GM18870 (cell line): ENCODE measurements around the gene TMEM181.
A peak's percentile ranks its signal among the peaks of the same experiment; 100 is the strongest.
"Not testable (repeated sequence)": the region's sequence is repeated elsewhere in the genome, so short reads cannot be mapped to it uniquely, and the experiment has no call there.

Experiments
- ATAC-seq: cut with Tn5 transposase; IDR thresholded peaks from one replicate; pipeline ENCODE4 v1.9.1; 2021; ENCODE audit warnings: moderate library complexity; ENCODE audit not compliant: unreplicated experiment

TMEM181 gene

DNA sequence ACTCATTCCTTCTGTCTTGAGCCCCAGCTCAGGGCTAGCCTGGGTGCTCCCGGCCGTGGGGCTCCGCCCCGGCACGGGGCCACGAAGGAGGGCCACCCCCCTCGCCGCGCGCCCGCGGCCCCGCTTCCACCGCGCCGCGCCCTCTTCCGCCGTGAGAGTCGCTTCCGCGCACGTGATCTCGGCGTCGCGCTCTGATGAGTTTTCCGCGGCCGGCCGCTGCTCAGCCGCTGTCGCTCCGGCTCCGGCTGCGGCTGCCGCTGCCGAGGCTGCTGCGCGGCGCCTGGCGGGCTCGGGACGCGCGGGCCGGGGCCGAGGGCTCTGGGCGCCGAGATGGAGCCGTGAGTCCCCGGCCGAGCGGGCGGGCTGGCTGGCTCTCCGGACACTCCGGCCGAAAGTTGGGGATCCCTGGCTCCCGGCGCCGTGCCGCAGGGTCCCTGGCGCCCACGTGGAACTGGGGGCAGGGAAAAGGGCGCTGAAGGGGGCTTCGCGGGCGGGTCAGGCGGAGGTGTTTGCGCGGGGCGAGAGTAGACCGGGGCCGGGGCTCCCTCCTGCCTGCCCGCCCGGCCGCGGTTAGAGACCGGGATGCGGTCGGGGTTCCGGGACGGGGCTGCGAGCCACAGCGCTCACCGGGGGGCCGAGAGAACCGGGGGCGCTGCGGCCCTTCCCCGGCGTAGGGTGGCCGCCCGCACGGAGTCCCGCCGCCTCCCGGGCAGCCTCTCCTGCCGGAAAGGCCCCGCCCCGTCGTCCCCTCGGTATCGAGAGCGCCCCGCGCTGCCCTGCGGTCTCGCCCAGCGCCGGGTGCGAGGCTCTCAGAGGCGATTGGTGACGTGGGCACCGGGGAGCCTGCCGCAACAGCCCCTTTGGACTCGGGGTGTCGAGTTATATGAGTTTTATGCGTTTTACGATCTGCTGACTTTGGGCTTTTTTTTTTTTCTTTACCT, at the start of gene TMEM181:
Gene TMEM181, plus strand, starts transcription at position 197 of the 941 bp plus-strand sequence. Its CDS starts 134 bp downstream, at position 331.
- peak; percentile 52 for ATAC-seq

DNA sequence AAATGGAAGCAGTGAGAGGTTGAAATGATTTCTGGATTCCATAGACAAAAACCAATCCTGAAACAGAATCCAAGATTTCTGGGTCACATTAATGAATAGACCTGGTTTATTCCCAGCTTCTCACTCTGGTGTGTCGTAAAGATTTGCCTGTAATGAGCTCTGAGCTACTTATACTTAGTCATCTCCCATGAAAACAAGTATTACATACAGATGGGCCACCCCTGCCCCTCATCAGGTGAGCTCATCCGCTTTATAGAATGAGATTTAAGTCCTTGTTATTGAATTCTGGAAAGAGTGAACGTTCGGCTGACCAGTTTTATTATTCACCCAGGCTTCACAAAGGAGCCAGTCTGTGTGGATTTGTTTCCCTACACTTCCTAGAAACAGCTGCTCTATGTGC, 47.1 kb upstream of the TMEM181 start:
- ATAC-seq, result no peak

GRCh38 chr6:158514176-158514575, 45.7 kb upstream of the TMEM181 start:
- ATAC-seq, result no peak

- no peak for ATAC-seq
Measured at GRCh38 chr6:158514991-158515390, 44.9 kb upstream of the TMEM181 start.

- no peak for ATAC-seq
Measured at GRCh38 chr6:158516098-158516497, 43.8 kb upstream of the TMEM181 start.

DNA sequence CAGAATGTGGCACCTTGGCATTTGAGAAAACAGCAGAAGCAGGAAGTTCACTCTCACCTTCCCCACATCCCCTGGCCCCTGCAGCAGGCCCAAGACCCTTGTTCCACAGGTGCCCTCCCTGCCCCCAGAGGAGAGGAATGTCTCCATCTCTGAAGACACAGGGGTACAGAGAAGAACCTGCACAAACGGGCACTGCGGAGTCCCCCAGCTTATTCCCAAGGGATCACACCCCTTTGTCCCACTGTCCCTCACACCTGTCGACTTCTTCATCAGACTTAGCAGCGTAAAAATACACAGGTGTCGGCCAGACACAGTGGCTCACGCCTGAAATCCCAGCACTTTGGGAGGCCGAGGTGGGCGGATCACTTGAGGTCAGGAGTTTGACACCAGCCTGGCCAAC, 42.9 kb upstream of the TMEM181 start:
- ATAC-seq, result no peak

GRCh38 chr6:158517581-158517980, 42.3 kb upstream of the TMEM181 start:
- peak; percentile 41 for ATAC-seq

GRCh38 chr6:158518191-158519127, 41.4 kb upstream of the TMEM181 start:
- ATAC-seq, result peak; percentile 72

DNA sequence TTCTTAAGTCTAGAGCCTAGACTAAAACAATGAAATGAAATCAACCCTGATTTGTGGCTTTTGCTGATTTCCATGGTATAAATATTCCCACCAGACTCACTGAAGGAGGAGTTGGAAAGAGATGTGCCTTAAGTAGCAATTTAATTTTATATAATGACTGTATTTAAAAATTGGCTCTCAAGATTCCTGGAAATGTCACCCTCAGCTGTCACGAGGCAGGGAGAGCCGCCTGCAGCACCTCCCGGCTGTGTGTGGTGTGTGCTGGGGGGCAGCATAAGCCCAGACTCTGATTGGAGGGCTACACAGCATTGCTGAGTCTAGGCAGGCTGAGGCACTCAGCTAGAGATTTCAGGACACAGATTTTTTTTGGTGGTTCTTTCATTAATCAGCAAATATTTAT, 40.6 kb upstream of the TMEM181 start:
- no peak for ATAC-seq

GRCh38 chr6:158519761-158520160, 40.1 kb upstream of the TMEM181 start:
- ATAC-seq, result no peak

- ATAC-seq, result not testable (repeated sequence)
Measured at GRCh38 chr6:158520975-158521374, 38.9 kb upstream of the TMEM181 start.

DNA sequence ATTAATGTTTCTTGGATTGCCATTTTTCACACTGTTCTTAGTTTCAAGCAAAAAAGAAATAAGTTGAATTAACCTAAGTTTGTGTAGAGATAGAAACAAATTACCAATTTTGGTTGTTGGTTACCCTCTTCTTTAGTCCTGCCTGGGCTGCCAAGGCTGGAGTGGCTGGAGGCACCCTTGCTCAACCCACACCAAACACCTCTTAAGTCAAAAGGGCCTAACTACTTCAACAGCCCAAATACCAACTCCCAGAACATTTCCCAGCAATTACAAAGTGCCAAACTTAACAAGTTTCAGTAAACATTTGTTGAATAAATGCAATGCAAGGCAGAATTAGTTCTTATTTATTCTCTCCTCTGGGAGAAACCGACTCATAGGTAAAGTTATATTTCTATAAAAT, 38.1 kb upstream of the TMEM181 start:
- ATAC-seq, result no peak

DNA sequence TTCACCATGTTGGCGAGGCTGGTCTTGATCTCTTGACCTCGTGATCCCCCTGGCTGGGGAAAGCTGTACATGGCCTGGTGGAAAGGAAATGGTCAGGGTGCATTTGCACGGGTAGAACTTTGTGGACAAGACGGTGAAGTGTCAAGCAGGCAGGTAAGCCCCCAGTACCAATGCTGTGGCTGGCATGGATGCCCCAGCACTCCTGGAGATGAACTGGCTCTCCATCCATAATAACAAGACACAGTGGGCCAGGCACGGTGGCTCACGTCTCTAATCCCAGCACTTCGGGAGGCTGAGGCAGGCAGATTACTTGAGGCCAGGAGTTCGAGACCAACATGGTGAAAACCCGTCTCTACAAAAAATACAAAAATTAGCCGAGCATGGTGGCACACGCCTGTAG, 37.3 kb upstream of the TMEM181 start:
- ATAC-seq, result no peak

GRCh38 chr6:158524311-158524710, 35.6 kb upstream of the TMEM181 start:
- no peak for ATAC-seq

DNA sequence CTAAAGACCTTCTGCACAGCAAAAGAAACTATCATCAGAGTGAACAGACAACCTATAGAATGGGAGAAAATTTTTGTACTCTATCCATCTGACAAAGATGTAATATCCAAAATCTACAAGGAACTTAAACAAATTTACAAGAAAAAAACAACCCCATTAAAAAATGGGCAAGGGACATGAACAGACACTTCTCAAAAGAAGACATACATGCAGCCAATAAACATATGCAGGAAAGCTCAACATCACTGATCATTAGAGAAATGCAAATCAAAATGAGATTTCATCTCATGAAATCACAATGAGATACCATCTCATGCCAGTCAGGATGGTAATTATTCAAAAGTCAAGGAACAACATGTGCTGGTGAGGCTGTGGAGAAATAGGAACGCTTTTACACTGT, 32.0 kb upstream of the TMEM181 start:
- ATAC-seq, result not testable (repeated sequence)

- no peak for ATAC-seq
Measured at GRCh38 chr6:158528826-158529225, 31.1 kb upstream of the TMEM181 start.

DNA sequence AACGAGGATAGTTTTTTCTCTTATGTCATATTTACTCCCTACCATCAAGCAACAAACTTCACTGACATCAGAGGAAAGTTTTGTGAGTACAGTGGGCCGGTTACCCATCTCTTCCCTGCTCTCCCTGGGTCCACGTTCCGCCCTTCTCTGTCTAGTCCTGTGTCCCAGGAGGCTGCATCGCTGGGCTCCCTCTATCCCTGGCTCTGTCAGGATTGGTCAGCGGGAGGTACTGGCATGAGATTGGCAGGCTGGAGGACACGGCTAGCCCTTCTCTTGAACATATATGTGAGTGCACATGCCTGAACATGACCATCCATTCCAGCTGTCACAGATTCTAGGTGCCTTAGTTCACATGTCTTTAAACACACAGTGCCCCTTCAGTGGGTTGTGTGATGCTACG, 30.3 kb upstream of the TMEM181 start:
- ATAC-seq, result no peak

GRCh38 chr6:158531566-158531965, 28.3 kb upstream of the TMEM181 start:
- ATAC-seq, result no peak

- ATAC-seq, result no peak
Measured at GRCh38 chr6:158531970-158532369, 27.9 kb upstream of the TMEM181 start.

- ATAC-seq, result no peak
Measured at GRCh38 chr6:158536084-158536890, 23.6 kb upstream of the TMEM181 start.
